A549 (cell line): Measurements from ENCODE around the gene PTPRN2. TPM values are rescaled to one million over a fixed set of nuclear protein-coding genes. Genes with fewer than 3 reads are reported as not detected.
"Not testable (repeated sequence)": the region's sequence is repeated elsewhere in the genome, so short reads cannot be mapped to it uniquely, and the experiment has no call there.

Experiments
- ATAC-seq, 2 experiments: fragments of 200-7000 bp in 1 of 2; fragments of >200 bp in 1 of 2; cut with Nextera tagmentation in 1 of 2; cut with Tn5 transposase in 1 of 2; 3 replicates each; pipeline versions ENCODE4 v1.8.0 to v1.9.1; 2018 to 2020; ENCODE audit warnings: mild to moderate bottlenecking in 1 of 2, moderate library complexity in 1 of 2
- CTCF ChIA-PET: fragments of 300-600 bp; sonication (Branson Sonifier 250); formaldehyde crosslinking; extraction: SDS; loops from one replicate; lab custom pipeline; 2021; ENCODE audit warnings: antibody characterized with exemption, inconsistent platforms; lab: Yijun Ruan, JAX
- POLR2A ChIA-PET: fragments of 350-600 bp; formaldehyde crosslinking; extraction: SDS; loops from one replicate; lab custom pipeline; 2021; ENCODE audit warnings: antibody characterized with exemption, inconsistent platforms; lab: Yijun Ruan, JAX
- DNase-seq, 2 experiments: peaks; one replicate each; pipeline versions ENCODE4 v3.0.0 to v3.0.0-alpha.2; 2011 to 2016; ENCODE audit warnings: low read depth in 1 of 2, low spot score in 1 of 2
- FAIRE-seq: peaks from 2 replicates; lab custom pipeline; 2011; peaks lifted over from hg19 to GRCh38; lab: Jason Lieb, UNC
- H3K27ac ChIP-seq, 2 experiments: fragments of >200 bp; sonication (Bioruptor Twin); formaldehyde crosslinking; 3 replicates each; pipeline ENCODE4 v1.5.1; 2016 to 2017
- H3K4me1 ChIP-seq: fragments of >200 bp; sonication (Bioruptor Twin); formaldehyde crosslinking; 3 replicates; pipeline ENCODE4 v1.6.1; 2016
- H3K4me2 ChIP-seq: fragments of >200 bp; sonication (Bioruptor Twin); formaldehyde crosslinking; 3 replicates; pipeline ENCODE4 v1.6.1; 2016
- H3K4me3 ChIP-seq: fragments of >200 bp; sonication (Bioruptor Twin); formaldehyde crosslinking; 3 replicates; pipeline ENCODE4 v1.5.1; 2016
- H3K9me3 ChIP-seq: fragments of >200 bp; sonication (Bioruptor Twin); formaldehyde crosslinking; 3 replicates; pipeline ENCODE4 v1.6.1; 2016
- BHLHE40 ChIP-seq: IDR thresholded peaks from 2 replicates; pipeline ENCODE4 v1.6.1; 2012; ENCODE audit warnings: low read depth, low read length, inconsistent platforms
- CEBPB ChIP-seq, 2 experiments: fragments of >200 bp in 1 of 2; sonication (Bioruptor Twin) in 1 of 2; formaldehyde crosslinking in 1 of 2; IDR thresholded peaks; 2 replicates each; pipeline ENCODE4 v1.6.1; 2012 to 2016
- CHD4 ChIP-seq: fragments of 200-600 bp; sonication (generic); IDR thresholded peaks from 2 replicates; pipeline ENCODE4 v1.6.1; 2016; ENCODE audit warnings: antibody characterized with exemption, mild to moderate bottlenecking, borderline replicate concordance
- EHF ChIP-seq: fragments of 250-450 bp; sonication (Bioruptor Pico); IDR thresholded peaks from 2 replicates; pipeline ENCODE4 v1.5.0; 2020; ENCODE audit warnings: mild to moderate bottlenecking
- ESRRA ChIP-seq: fragments of 150-350 bp; IDR thresholded peaks from 2 replicates; pipeline ENCODE4 v1.6.1; 2014; ENCODE audit warnings: mild to moderate bottlenecking, low read length, borderline replicate concordance
- FOSB ChIP-seq: fragments of 250-450 bp; sonication (Bioruptor Pico); IDR thresholded peaks from 2 replicates; pipeline ENCODE4 v1.5.0; 2020; ENCODE audit warnings: mild to moderate bottlenecking, moderate library complexity
- FOXS1 ChIP-seq: fragments of 250-450 bp; sonication (Bioruptor Pico); IDR thresholded peaks from 2 replicates; pipeline ENCODE4 v1.5.0; 2020; ENCODE audit warnings: mild to moderate bottlenecking, moderate library complexity
- GATA3 ChIP-seq: IDR thresholded peaks from 2 replicates; pipeline ENCODE4 v1.6.1; 2012; ENCODE audit warnings: borderline replicate concordance
- HEYL ChIP-seq: fragments of 250-450 bp; sonication (Bioruptor Pico); IDR thresholded peaks from 2 replicates; pipeline ENCODE4 v1.8.0; 2021; ENCODE audit warnings: mild to moderate bottlenecking, moderate library complexity
- JUNB ChIP-seq: fragments of >200 bp; sonication (Bioruptor Twin); formaldehyde crosslinking; IDR thresholded peaks from 2 replicates; pipeline ENCODE4 v1.6.1; 2016
- KDM1A ChIP-seq: fragments of 200-600 bp; sonication (generic); IDR thresholded peaks from 2 replicates; pipeline ENCODE4 v1.6.1; 2016; ENCODE audit warnings: low read depth, mild to moderate bottlenecking
- KDM5A ChIP-seq: fragments of 200-600 bp; sonication (generic); IDR thresholded peaks from 2 replicates; pipeline ENCODE4 v1.6.1; 2016; ENCODE audit warnings: antibody characterized with exemption, mild to moderate bottlenecking
- MAFK ChIP-seq: fragments of 450-650 bp; IDR thresholded peaks from 2 replicates; pipeline ENCODE4 v1.6.1; 2014; ENCODE audit not compliant: partially characterized antibody
- NPAS2 ChIP-seq: fragments of 250-450 bp; sonication (Bioruptor Pico); IDR thresholded peaks from 2 replicates; pipeline ENCODE4 v1.8.0; 2022; ENCODE audit warnings: mild to moderate bottlenecking, moderate library complexity, borderline replicate concordance
- RCOR1 ChIP-seq: fragments of 150-350 bp; IDR thresholded peaks from 2 replicates; pipeline ENCODE4 v1.6.1; 2014; ENCODE audit warnings: antibody characterized with exemption, low read length, low read depth
- RFX5 ChIP-seq: fragments of 450-650 bp; IDR thresholded peaks from 2 replicates; pipeline ENCODE4 v1.7.1; 2014; ENCODE audit warnings: antibody characterized with exemption, mild to moderate bottlenecking, moderate library complexity
- SREBF2 ChIP-seq: fragments of 450-650 bp; IDR thresholded peaks from 2 replicates; pipeline ENCODE4 v1.6.1; 2014; ENCODE audit warnings: mild to moderate bottlenecking, moderate library complexity
- ZFP36 ChIP-seq: fragments of 450-650 bp; IDR thresholded peaks from 2 replicates; pipeline ENCODE4 v1.6.1; 2014; ENCODE audit warnings: borderline replicate concordance; ENCODE audit not compliant: partially characterized antibody
- ZNF302 ChIP-seq: fragments of 250-450 bp; sonication (Bioruptor Pico); IDR thresholded peaks from 2 replicates; pipeline ENCODE4 v1.9.0; 2021; ENCODE audit warnings: inconsistent platforms, mild to moderate bottlenecking, moderate library complexity
- WGBS: methylation state at CpG from one replicate; pipeline ENCODE4 v1.1.6; 2017; ENCODE audit errors: missing lambda C conversion rate; 5-methylcytosine and 5-hydroxymethylcytosine counted together
- polyA plus RNA-seq, 4 experiments: library from polyadenylated mRNA; depleted of rRNA in 3 of 4; stranded (reverse); fragments of >200 nt; fragmentation: RNase III in 1 of 4; extraction: RNeasy Plus Mini Kit Qiagen cat#74134 plus additional on column Dnase treatment in 1 of 4; gene quantifications; 2 replicates in 3 of 4; 3 replicates in 1 of 4; pipeline ENCODE4 v1.2.3, GENCODE V29; 2011 to 2017
- TF ChIP-seq, protein P1 (sequence below): fragments of 250-450 bp; sonication (Bioruptor Pico); IDR thresholded peaks from 2 replicates; pipeline ENCODE4 v1.5.0; 2020; ENCODE audit warnings: low read depth, mild to moderate bottlenecking, moderate library complexity
- TF ChIP-seq, protein P2 (sequence below): IDR thresholded peaks from 2 replicates; pipeline ENCODE4 v1.6.1; 2012
- TF ChIP-seq, protein P3 (sequence below): IDR thresholded peaks from 2 replicates; pipeline ENCODE4 v1.6.1; 2012
- TF ChIP-seq, protein P4 (sequence below): IDR thresholded peaks from 2 replicates; pipeline ENCODE4 v1.6.1; 2012; ENCODE audit warnings: low read depth, borderline replicate concordance
- TF ChIP-seq, protein P5 (sequence below): fragments of 200-600 bp; sonication (generic); IDR thresholded peaks from 2 replicates; pipeline ENCODE4 v1.6.1; 2016; ENCODE audit warnings: antibody characterized with exemption, mild to moderate bottlenecking, moderate library complexity

PTPRN2 gene
- polyA plus RNA-seq, 2 of the 4 experiments (the other 2 are of a cell fraction) = 0.41 to 1.2 TPM

DNA sequence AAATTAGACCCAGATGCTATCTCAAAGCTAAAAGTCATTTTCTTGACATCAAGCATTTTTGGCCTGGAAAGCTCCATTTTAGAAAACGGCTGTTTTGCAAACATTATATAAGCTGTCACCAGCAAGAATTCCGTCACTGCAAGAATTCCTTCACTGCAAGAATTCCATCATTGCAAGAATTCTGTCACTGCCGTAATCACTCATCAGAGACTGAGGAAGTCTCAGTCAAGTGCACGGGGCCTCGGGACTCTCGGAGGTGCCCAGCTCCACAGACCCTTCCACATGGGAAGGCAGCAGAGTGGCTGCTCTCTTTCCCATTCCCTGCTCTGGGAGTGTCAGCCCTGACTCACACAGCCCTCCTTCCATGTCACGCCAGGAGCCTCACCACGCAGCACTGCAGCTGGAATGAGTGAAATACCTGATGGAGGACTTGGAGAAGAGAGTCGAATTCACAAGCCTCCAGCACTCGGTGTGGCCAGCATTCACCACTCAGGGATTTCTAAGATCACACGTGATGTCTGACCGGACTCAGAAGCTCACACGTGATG is 168.3 kb downstream of the PTPRN2 start:
- FAIRE-seq (no peak), ATAC-seq (no peak), DNase-seq (no peak)
- TF ChIP-seq, protein P1, sequence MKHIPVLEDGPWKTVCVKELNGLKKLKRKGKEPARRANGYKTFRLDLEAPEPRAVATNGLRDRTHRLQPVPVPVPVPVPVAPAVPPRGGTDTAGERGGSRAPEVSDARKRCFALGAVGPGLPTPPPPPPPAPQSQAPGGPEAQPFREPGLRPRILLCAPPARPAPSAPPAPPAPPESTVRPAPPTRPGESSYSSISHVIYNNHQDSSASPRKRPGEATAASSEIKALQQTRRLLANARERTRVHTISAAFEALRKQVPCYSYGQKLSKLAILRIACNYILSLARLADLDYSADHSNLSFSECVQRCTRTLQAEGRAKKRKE (CRISPR knock-in tag) = no peak
- TF ChIP-seq NPAS2 (CRISPR knock-in tag) = no peak
- TF ChIP-seq KDM5A = no peak
- no peak for TF ChIP-seq KDM1A
- no peak for TF ChIP-seq HEYL (CRISPR knock-in tag)
- TF ChIP-seq, protein P2, sequence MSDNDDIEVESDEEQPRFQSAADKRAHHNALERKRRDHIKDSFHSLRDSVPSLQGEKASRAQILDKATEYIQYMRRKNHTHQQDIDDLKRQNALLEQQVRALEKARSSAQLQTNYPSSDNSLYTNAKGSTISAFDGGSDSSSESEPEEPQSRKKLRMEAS = no peak
- no peak for TF ChIP-seq CEBPB (IDR thresholded peaks at IDR 0.05)
- no peak for TF ChIP-seq RCOR1
- TF ChIP-seq SREBF2 = no peak
- no peak for TF ChIP-seq JUNB
- no peak overlapping the region for H3K4me2 ChIP-seq
- no peaks in the 10 kb centered on the region for H3K4me1 ChIP-seq
- ChIA-PET CTCF (interaction anchor here (0.8 to 1.7 kb wide), 4 partner anchors 9 to 12 kb away, joined by 3 to 5 read pairs (median 4); no protein-coding TSS in a partner anchor), POLR2A (no interaction called here)
- no peak overlapping the region for H3K27ac ChIP-seq
- H3K9me3 ChIP-seq = peaks cover 2% of the 10 kb centered on the region; the same call in 2 of the 3 replicates
- H3K4me3 ChIP-seq = no peak overlapping the region
- 84% methylated on average over 13 of the region's 13 CpGs for WGBS

DNA sequence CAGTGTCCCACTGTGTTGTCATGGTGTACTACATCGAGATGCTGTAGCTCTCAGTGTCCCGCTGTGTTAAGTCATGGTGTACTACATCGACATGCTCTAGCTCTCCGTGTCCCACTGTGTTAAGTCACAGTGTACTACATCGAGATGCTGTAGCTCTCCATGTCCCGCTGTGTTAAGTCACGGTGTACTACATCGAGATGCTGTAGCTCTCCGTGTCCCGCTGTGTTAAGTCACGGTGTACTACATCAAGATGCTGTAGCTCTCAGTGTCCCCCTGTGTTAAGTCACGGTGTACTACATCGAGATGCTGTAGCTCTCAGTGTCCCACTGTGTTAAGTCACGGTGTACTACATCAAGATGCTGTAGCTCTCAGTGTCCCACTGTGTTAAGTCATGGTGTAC is 169.2 kb downstream of the PTPRN2 start:
- ChIA-PET CTCF (interaction anchor here (0.8 to 1.7 kb wide), 2 partner anchors 8 to 10 kb away, joined by 4 to 5 read pairs; no protein-coding TSS in a partner anchor), POLR2A (interaction anchor here (0.7 kb wide), 1 partner anchor 402 kb away, joined by 3 read pairs; no protein-coding TSS in a partner anchor)
- H3K4me1 ChIP-seq, DNase-seq, ATAC-seq, H3K27ac ChIP-seq, H3K9me3 ChIP-seq, FAIRE-seq, H3K4me3 ChIP-seq, H3K4me2 ChIP-seq: not testable (repeated sequence)
- WGBS = 64% methylated on average over 12 of the region's 14 CpGs

DNA sequence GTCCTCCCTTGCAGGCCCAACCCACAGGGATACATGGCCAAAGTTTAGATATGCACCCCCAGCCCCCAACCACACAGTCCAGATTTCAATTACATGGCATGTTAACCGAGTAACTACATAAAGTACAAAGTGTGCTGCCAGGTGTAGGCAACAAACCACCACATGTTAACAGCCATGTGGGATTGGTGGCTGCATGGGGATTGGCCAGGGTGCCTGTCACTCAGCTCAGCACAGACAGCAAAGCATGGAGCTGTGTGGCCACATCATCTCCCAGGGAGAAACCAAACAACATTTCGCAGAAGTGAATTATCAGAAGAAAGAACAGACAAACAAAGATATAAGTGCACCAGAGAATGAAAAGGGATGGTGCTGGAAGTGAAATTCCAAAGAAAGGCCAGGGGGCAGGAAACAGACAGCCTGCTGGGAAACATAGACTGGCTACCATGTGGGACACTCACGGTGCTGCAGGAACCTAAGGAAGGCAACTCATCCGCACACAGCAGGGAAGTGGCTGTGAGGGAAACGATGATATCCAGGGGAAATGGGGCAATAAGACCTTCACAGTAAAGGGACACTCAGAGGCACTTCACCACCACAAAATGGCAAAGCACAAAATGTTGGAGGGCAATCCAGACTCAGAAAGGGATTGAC is 171.2 kb downstream of the PTPRN2 start:
- TF ChIP-seq MAFK = no peak
- no peak for TF ChIP-seq FOXS1 (CRISPR knock-in tag)
- TF ChIP-seq, protein P3, sequence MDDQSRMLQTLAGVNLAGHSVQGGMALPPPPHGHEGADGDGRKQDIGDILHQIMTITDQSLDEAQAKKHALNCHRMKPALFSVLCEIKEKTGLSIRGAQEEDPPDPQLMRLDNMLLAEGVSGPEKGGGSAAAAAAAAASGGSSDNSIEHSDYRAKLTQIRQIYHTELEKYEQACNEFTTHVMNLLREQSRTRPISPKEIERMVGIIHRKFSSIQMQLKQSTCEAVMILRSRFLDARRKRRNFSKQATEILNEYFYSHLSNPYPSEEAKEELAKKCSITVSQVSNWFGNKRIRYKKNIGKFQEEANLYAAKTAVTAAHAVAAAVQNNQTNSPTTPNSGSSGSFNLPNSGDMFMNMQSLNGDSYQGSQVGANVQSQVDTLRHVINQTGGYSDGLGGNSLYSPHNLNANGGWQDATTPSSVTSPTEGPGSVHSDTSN = no peak
- peaks cover 2% of the 10 kb centered on the region; the same call in 2 of the 3 replicates for H3K9me3 ChIP-seq
- no peak overlapping the region for H3K4me3 ChIP-seq
- DNase-seq (peak in 1 of 2 experiments; percentile 21), FAIRE-seq (no peak), ATAC-seq (peak in 1 of 2 experiments; percentile 39; a peak in 1 of 6 replicates)
- no peak overlapping the region for H3K27ac ChIP-seq
- no peak overlapping the region for H3K4me2 ChIP-seq
- CTCF ChIA-PET = interaction anchor here (1.1 kb wide), 1 partner anchor 8 kb away, joined by 3 read pairs; no protein-coding TSS in a partner anchor
- POLR2A ChIA-PET = no interaction called here
- WGBS = 77% methylated on average over 4 of the region's 5 CpGs
- no peaks in the 10 kb centered on the region for H3K4me1 ChIP-seq

DNA sequence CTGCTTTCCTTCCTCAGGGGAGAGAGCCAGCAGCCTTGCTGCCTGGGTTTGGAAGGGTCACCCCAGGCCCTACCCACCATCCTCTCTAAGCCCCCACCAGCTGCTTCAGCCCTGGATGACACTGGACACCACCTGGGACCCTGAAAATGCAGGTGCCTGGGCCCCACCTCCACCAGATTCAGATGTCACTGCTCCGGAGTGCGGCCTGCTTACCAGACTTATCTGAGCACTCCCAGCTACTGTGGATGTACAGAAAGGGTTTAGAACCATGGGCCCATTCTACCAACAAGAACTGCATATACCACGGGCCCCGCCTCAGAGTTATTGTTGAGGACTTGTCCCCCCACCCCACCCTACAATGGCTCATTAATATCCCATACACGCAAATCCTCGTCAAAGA is 172.3 kb downstream of the PTPRN2 start:
- POLR2A ChIA-PET = no interaction called here
- H3K27ac ChIP-seq = no peak overlapping the region
- no peak overlapping the region for H3K4me2 ChIP-seq
- DNase-seq (no peak), ATAC-seq (no peak), FAIRE-seq (no peak)
- peaks cover 2% of the 10 kb centered on the region; the same call in 2 of the 3 replicates for H3K9me3 ChIP-seq
- no peaks in the 10 kb centered on the region for H3K4me1 ChIP-seq
- WGBS = 94% methylated on average over 6 of the region's 6 CpGs
- no peak overlapping the region for H3K4me3 ChIP-seq
- CTCF ChIA-PET = interaction anchor here (0.6 to 0.7 kb wide), 2 partner anchors 507 to 561 kb away, joined by 3 read pairs; no protein-coding TSS in a partner anchor
- TF ChIP-seq CHD4 (no peak), RFX5 (no peak), BHLHE40 (no peak), EHF (CRISPR knock-in tag) (no peak), ZNF302 (CRISPR knock-in tag) (no peak), ESRRA (no peak), GATA3 (no peak), FOSB (CRISPR knock-in tag) (no peak), HEYL (CRISPR knock-in tag) (no peak), ZFP36 (no peak)
- TF ChIP-seq, protein P4, sequence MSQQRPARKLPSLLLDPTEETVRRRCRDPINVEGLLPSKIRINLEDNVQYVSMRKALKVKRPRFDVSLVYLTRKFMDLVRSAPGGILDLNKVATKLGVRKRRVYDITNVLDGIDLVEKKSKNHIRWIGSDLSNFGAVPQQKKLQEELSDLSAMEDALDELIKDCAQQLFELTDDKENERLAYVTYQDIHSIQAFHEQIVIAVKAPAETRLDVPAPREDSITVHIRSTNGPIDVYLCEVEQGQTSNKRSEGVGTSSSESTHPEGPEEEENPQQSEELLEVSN = no peak
- TF ChIP-seq, protein P5, sequence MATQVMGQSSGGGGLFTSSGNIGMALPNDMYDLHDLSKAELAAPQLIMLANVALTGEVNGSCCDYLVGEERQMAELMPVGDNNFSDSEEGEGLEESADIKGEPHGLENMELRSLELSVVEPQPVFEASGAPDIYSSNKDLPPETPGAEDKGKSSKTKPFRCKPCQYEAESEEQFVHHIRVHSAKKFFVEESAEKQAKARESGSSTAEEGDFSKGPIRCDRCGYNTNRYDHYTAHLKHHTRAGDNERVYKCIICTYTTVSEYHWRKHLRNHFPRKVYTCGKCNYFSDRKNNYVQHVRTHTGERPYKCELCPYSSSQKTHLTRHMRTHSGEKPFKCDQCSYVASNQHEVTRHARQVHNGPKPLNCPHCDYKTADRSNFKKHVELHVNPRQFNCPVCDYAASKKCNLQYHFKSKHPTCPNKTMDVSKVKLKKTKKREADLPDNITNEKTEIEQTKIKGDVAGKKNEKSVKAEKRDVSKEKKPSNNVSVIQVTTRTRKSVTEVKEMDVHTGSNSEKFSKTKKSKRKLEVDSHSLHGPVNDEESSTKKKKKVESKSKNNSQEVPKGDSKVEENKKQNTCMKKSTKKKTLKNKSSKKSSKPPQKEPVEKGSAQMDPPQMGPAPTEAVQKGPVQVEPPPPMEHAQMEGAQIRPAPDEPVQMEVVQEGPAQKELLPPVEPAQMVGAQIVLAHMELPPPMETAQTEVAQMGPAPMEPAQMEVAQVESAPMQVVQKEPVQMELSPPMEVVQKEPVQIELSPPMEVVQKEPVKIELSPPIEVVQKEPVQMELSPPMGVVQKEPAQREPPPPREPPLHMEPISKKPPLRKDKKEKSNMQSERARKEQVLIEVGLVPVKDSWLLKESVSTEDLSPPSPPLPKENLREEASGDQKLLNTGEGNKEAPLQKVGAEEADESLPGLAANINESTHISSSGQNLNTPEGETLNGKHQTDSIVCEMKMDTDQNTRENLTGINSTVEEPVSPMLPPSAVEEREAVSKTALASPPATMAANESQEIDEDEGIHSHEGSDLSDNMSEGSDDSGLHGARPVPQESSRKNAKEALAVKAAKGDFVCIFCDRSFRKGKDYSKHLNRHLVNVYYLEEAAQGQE = no peak
